NOMO-1 treated with dmso at 0.1 percent for 144 hours (cell line): Measurements from ENCODE around the gene FAM163B.
"Not testable (repeated sequence)": the region's sequence is repeated elsewhere in the genome, so short reads cannot be mapped to it uniquely, and the experiment has no call there.

Experiments
- DNase-seq: peaks from one replicate; lab custom pipeline; 2025; ENCODE audit not compliant: unreplicated experiment; lab: John Stamatoyannopoulos, UW

FAM163B gene

DNA sequence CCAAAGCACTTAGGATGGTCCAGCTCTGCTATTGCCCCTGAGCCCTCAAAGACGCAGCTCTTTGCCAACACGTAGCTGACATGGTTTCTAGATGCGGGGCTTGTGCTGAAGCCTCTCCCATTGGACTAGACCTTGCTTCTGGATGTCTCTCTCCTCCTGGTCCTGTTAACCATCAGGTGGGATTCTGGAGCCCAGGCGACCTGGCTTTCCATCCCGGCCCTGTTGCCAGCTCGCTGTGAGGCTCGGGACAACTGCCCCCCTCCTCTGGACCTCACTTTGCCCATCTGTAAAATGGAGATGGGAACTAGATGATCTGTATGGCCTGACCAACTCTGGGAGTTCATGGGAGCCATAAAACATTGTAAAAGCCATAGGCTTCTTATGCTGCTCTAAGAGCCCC is 31.0 kb upstream of the FAM163B start:
- no peak for DNase-seq

DNA sequence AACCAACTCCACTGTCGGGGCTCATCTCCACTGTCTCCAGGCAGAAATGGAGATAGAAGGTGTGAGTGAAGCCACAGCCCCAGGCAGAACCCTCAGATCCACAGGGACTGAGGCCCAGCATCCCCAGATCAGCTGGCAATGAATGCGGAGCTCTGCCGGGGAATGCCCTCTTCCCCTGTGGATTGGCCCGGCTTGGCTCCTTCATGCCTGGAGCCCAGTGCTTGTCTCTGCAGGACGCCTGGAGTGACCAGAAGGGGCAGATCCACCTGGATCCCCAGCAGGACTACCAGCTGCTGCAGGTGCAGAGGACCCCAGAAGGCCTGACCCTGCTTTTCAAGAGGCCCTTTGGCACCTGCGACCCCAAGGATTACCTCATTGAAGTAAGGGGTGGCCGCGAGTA is 30.4 kb upstream of the FAM163B start:
- no peak for DNase-seq

DNA sequence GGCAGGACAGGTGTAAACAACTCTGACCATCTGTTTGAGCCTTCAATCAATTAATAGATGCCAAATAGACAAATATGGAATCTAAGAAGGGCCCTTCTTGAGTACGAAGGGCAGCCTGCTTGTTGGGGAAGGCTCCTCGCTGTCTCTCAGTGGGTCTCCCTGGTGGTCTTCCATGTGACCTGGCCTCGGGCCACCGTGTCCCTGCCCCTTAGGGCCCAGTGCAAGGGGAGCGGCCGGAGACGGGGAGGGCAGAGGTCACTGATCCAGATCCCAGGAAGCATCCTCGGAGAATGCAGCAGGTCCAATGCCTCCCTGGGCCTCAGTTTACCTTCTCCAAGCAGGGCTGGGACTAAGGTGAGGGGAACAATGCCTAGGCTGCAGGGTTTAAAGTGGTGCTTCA is 29.5 kb upstream of the FAM163B start:
- no peak for DNase-seq

DNA sequence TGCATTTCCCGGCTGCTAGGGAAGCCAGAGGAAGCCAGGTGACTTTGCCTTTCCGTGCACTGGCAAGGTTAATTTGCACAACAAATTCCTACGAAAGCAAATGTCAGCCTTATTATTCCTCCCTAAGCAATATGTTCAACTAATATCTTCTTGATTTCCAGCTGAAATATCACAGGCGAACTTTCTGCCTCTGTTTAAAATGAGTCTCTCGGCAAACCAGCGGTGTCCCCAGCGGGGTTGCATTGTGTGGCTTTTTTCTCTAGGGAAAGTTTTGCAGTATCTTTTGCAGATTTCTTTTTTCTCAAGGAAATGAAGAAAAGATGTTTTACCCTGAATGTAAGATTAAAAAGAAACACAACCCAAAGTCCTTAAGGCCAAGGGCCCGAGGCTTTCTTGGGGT is 28.9 kb upstream of the FAM163B start:
- DNase-seq = no peak

DNA sequence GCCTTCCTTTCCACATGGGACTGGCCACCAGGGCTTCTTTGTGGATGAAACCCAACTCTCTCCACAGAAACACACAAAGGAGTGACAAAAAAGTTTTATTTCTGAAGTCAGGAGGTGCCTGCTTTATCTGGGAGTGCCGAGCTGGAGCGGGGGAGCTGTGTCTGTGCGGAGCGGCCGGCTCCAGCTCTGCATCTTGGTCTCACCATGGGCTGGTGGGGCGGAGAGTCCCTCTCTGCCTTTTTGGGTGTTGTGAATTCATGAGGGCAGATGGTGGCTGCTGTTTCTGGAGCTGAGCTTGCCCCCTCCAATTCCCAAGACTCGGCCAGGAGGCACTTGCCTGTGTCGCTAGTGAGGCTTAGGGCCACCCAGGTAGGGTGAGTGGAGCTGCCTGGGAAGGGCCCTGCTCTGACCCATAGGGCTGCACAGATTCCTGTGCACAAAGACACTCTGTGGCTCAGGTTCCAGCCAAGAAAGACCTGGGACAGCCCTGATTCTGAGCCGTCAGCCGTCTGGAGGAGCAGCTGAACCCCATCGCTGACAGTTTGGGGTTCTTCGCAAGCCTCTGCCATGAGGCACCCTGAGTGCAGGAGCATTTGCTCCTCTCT is 28.4 kb upstream of the FAM163B start:
- DNase-seq = no peak

DNA sequence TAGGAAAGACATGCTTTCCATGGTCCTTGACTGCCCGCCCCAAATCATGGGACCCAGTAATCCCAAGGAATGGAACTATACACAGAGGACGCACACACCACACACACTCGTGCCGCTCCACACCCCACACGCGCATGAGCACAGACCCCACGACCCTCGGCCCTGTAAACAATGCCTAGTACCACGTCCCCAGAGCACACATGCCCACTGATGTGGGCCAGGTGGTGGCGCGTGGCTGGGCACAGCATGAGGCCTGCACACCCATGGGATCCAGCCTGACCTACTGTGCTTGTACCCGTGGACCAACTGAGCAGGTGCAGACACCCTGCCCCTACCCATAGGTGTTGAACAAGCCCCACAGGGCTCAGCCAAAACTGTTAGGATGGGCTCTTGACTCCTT is 27.7 kb upstream of the FAM163B start:
- DNase-seq = no peak

DNA sequence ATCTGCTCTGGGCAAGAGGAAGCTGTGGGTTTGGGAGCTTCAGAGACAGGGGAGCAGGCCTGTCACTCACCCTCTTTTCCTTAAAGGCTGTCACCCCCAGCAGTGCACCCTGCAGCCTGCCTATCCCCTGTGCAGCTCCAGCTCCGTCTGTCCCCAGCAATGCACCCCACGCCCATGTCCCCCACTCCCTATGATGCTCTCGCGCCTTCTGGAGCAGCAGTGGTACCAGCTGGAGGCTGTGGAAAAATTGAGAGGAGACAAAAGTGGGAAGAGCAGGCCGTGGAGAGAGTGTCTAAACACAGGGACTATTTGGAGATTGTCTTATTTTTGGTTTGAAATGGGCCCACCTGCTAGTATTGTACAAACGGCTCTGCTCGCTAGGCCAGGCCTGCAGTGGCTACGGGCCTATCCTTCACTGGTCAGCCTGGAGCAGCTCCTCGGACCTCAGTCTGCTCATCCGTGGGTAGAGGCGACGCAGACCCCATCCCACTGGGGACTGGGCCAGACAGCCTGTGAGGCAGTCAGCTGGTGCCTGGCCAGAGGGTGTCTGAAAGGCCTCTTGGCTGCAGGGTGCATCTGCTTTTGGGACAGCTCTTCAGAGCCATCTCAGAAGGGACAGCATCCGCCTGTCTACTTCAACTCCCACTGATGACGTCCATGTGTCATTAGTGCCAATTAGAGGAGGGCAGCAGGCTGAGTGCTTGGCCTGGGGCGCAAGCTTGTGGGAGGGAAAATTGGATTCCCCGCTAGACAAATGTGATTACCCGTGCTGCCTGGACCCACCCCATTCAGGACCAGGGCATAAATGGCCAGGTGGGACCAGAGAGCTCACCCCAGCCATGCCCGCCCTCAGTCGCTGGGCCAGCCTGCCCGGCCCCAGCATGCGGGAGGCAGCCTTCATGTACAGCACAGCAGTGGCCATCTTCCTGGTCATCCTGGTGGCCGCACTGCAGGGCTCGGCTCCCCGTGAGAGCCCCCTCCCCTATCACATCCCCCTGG is 26.6 kb upstream of the FAM163B start, which contains the start of gene DBH:
TSS of gene DBH (plus strand) at position 831 of the 999 bp plus-strand sequence. CDS start at position 840, 9 bp downstream.
- DNase-seq = no peak

DNA sequence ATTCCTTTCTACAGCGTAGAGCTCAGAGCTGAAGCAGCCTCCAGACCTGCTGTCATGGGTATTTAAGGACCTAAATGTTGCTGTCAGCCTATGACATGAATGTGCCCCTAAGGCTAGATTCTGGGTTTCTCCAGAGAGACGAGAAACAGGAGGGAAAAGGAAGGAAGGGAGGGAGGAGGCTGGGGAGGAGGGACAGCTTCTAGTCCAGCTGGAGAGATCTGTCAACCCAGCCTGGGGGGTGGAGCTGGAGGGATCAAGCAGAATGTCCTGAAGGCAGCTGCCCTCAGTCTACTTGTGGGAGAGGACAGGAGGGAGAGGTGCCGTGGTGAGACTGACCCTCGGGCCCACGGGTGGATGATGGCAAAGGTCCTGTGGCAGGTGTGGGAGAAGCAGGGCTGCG is 25.9 kb upstream of the FAM163B start:
- no peak for DNase-seq

DNA sequence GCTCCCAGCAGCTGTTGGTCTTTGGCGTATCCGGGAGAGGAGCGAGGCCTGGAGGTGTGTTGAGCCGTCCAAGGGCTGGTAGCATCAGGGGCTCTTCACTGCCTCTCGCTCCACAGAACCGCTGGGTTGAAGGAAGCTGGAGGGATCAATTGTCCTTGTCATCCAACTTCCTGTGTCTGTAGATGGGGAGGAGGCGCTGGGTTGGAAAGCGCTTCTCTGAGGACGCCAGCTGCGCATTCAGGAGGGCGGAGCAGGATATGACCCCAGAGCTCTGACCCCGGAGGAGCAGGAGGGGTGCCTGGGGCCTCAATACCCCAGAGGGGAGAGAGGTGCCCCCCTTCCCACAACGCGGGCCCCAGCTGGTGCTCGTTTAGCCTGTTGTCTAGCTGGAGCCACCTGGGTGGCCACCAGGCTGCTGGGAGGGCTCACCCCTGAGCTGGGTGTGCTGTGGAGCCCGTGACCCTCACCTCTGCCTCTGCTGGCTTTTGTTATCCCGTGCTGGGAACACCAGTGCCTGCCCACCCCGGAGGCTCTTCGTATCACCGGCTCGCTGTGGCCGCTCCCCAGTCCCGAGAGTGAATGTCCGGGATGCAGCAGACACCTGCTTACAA is 25.0 kb upstream of the FAM163B start:
- no peak for DNase-seq

DNA sequence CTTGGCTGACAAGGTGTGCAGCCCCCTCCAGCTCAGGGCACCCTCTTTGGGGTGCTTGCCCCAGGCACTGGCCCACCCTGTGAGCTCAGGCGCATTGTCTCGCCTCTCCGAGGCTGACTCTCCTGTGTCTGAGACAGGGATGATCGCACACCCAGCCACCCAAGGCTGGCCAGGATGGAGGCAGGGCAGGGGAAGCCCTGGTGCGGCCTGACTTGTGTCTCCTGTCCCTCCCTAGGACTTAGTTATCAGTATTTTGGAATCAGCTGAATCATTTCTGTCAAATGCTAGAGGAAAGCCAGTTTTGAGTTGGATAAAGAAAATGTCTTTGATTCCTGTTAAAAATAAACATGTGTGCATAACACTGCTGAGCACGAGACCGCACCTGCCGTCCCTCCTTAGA is 24.5 kb upstream of the FAM163B start:
- DNase-seq = no peak

DNA sequence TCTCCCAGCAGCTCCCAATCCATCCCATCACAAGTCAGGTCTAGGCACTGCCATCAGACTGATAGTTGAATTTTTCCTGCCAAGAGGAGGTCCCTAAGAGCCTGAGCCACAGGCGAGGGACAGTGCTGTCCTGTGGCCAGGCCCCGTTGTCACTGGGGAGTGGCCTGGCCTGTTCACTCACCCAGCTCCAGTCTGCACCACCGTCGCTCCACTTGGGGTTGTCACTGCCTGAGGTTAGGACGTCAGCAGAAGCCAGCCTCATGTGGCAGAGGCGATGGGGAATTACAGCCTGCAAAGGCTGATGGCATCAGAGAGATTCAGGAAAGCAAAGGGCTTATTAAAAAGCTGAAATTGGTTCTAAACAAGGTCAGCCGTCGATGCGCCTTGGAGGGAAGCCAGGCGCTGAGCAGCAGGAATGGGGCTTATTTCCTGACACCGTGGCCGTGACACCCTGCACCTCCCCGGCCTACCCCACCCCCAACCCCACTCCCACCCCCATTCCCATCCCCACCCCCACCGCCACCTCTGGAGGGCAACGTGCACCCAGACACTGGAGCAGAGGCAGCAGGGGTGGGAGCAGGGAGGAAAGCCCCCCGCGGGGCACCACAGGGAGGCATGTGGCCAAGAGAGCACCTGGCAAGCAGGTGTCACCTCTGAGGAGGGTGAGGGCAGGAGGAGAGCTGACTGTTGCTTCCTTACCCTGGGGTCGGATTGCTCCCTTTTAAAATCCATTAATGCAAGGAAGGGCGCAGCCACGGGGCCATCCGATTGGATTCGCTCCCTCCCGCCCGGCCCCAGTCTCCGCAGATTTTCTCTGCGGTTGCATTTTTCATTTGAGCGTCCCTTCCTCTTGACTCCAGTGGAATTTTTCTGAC is 23.9 kb upstream of the FAM163B start:
- no peak for DNase-seq

DNA sequence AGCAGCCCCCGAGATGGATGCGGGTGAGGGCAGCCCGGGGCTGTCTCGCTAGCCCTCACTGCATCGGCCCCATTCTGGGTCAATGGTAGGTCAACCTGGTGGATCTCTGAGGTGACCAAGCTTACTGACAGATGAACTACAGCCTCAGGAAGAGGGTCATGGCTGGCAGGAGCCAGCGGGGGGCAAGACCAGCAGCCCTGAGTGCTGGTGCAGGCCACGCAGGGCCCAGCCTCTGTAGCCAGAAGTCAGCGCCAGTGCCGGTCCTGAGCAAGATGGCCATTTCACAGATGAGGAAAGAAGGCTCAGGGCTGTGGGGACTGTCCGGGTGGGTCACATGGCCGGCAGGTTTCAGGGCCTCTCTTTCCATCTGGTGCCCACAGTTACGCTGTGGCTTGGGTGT is 21.9 kb upstream of the FAM163B start:
- DNase-seq = no peak

DNA sequence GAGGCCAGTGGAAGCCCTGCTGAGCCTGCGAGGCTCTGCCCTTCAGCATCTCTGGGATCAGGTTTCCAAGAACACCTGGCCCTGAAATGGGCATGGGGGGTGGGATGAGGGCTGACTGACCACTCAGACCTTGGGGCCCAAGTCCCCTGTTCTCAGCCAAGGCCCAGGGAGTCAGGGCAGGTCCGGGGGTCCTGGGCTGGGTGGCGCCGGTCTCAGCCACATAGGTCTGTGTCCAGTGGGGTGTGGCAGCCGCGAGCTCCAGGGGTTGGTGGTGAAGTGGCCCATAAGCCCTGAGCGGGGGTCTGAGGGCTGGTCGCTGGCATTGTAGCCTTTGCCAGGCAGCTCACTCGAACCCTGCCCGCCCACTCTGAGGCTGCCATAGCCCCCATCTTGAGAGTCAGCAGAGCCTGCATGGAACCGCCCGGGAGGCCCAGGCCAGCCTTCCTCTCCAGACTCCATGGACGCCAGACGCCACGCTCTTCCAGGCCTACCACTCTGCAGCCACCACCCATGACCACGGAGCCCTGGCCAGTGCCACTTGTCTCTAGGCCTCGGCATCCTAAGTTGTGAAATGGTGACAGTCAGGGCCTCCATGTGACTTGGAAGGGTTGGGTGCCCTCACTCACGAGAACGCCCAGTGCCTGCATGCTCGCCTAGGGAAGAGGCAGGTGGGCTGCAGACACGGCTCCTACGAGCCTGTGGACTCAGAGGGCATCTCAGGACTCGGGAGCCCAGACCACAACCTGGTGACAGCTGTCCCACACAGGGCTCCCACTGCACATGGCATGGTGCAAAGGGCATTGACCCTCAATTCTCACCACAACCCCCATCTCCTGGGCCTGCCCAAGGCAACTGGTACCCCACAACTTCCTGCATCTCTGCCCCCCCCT is 20.3 kb upstream of the FAM163B start:
- DNase-seq = no peak

DNA sequence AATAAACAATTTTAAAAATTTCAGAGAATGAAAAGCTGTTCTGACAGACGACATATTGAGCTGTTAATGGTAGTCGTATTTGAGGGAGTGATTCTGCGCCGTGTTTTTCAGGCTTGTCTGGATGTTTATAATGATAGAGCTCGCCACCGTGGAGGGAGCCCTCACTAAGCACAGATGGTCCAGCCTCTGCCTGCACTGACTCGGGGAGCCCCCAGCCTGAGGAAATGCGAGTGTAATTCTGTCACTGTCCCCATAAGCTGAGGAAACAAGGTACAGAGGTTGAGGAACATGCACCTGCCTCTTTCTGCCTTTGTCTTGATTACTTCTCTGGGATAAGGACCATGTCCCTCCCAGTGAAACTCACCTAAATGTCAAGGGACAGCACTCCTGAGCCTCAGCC is 19.6 kb upstream of the FAM163B start:
- DNase-seq = no peak

DNA sequence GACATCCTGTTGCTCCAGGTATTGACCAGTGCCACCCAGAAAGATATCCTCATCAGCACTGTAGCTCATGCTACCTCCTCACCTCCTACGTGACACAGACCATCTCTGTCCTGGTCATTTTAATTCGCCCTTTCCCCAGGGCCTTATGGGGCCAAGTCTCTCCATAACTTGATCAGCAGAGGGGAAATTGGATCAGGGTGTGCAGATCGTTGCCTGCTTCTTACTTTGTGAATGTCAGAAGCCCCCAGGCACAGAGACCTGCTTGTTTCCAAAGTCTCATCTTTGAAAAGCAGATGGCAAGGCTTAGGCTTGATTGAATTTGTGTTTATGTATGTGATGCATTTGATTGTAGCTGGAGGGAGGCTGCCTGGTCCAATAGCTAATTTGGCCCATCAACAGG is 18.2 kb upstream of the FAM163B start:
- no peak for DNase-seq

DNA sequence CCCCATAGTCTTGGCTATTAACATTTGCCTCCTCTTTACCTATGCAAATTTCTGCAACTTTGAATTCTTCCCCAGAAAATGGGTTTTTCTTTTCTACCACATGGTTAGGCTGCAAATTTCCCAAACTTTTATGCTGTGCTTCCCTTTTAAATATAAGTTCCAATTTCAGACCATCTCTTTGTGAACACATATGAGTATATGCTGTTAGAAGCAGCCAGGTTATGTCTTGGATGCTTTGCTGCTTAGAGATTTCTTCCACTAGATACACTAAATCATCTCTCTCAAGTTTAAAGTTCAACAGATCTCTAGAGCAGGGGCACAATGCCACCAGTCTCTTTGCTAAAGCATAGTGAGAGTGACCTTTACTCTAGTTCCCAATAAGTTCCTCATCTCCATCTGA is 16.8 kb upstream of the FAM163B start:
- not testable (repeated sequence) for DNase-seq

DNA sequence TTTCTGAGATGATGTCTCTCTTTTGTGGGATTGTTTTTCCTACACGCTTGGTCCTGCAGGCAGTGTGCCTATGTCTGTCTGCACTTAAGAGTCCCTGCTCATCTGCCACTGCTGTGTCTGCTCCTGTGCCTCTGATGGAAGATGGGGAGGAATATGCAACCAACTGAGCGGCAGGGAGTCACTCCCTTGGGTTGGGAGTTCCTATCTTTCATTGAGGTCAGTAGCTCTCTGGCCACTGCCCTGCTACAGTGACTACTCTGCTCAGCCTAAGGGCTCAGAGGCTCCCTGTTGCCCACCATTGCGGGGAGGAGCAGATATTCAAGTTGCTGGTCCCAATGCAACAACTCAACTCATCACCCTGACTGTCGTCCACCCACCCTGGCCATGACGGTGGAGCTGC is 13.4 kb upstream of the FAM163B start:
- no peak for DNase-seq

DNA sequence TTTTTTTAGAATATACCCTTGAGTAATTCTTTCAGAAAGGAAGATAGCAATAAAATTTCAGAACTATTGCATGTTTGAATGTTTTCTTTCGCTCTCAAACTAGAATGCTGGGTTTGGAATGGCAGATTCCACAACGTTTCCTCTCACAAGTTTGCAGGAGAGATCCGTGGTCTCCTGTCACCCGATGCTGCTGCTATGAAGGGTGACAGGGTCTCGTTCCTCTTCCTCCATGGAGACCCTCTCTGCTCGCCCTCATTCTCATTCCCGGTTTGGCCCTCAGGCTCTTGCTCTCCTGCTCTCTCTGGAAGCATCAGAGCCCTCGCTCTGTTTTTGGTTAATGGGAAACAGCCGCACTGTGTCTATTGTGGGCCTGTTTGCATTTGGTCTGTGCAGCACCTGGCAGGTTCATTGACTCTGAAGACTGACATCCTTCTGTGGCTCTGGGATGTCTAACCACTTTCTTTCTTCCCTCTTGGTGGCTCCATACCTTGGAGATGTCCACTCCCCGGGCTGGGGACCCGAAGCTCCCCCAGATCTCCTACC is 12.6 kb upstream of the FAM163B start:
- DNase-seq = no peak

DNA sequence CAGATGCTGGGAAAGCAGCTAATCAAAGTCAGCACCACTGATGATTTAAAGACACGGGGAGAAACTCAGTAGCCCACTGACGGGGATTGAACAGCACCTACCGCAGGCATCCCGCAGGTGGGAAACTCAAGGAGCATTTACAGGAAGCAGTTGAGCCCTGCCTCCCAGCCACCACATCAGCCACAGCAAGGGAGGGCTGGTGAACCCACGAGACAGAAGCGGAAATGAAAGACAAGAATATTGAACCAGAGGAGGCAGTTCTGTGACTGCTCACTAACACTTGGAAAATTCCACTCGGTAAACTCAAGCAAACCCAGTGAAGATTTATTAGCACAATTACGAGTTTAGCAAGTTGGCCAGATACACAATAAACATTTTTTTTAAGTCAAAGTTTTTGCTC is 10.6 kb upstream of the FAM163B start:
- peak; percentile 61 for DNase-seq

DNA sequence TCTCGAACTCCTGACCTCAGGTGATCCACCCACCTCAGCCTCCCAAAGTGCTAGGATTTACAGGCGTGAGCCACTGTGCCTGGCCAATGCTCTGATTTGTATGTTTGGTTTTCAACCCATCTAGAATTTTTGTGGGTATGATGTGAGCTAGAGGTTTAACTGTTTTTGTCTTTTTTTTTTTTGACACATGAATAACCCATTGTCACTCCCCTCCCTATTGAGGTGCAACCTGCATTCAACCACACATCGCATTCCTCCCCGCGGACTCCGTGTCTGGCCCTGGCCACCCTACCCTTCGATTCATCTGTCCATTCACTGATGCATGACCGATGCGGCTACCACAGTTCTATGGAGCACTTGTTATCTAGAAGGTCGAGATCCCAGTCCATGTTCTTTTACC is 9.5 kb upstream of the FAM163B start:
- no peak for DNase-seq
